Endothelial cell of umbilical vein (primary cell): ENCODE results near the gene NR1H4.

Source experiments
- CTCF ChIP-seq, 2 donors: IDR thresholded peaks; 1 replicate in 1 of 2; 2 replicates in 1 of 2; pipeline ENCODE4 v1.5.1; 2011; ENCODE audit warnings: low read length in 2 of 2, mild to moderate bottlenecking in 2 of 2, moderate library complexity in 2 of 2, control low read depth in 1 of 2, inconsistent platforms in 1 of 2, low read depth in 1 of 2; ENCODE audit not compliant: insufficient read depth in 1 of 2; ENCODE audit errors: extremely low read depth in 1 of 2
- EZH2 ChIP-seq: IDR thresholded peaks from 2 replicates; pipeline ENCODE4 v1.6.1; 2012; ENCODE audit warnings: borderline replicate concordance, low read depth, mild to moderate bottlenecking, moderate library complexity, low read length, inconsistent platforms; ENCODE audit not compliant: severe bottlenecking
- FOS ChIP-seq: IDR thresholded peaks from 2 replicates; pipeline ENCODE4 v1.6.1; 2011; ENCODE audit warnings: mild to moderate bottlenecking, low read length, moderate library complexity, borderline replicate concordance; ENCODE audit not compliant: insufficient read depth
- GATA2 ChIP-seq: IDR thresholded peaks from 2 replicates; pipeline ENCODE4 v1.7.0; 2011; ENCODE audit warnings: low read depth, mild to moderate bottlenecking, moderate library complexity, mixed read lengths, low read length; ENCODE audit not compliant: insufficient read length, insufficient read depth
- JUN ChIP-seq: IDR thresholded peaks from 2 replicates; pipeline ENCODE4 v1.6.1; 2011; ENCODE audit warnings: borderline replicate concordance, low read depth; ENCODE audit not compliant: insufficient read length, insufficient read depth
- MAX ChIP-seq: IDR thresholded peaks from 2 replicates; pipeline ENCODE4 v1.6.1; 2011; ENCODE audit not compliant: insufficient read depth, insufficient read length
- MYC ChIP-seq: IDR thresholded peaks from one replicate; pipeline ENCODE4 v1.6.1; 2011; ENCODE audit warnings: mild to moderate bottlenecking, low read depth, low read length
- POLR2A ChIP-seq: IDR thresholded peaks from 2 replicates; pipeline ENCODE4 v1.6.1; 2012; ENCODE audit warnings: low read depth, mild to moderate bottlenecking, control low read depth, low read length
- POLR2AphosphoS5 ChIP-seq: IDR thresholded peaks from 2 replicates; pipeline ENCODE4 v1.6.1; 2012; ENCODE audit warnings: low read depth, mild to moderate bottlenecking, control low read depth, low read length, moderate library complexity; ENCODE audit not compliant: insufficient read depth

- TF ChIP-seq CTCF (IDR thresholded peaks at IDR 0.05; ENCODE audit: extremely low read depth in 1 of 2, insufficient read depth in 1 of 2, low read depth in 1 of 2, low read length in 2 of 2) (no peak), POLR2A (no peak), MAX (no peak), JUN (no peak), POLR2AphosphoS5 (no peak), EZH2 (no peak), MYC (no peak), FOS (no peak), GATA2 (no peak)
These were observed 105.3 kb downstream of the NR1H4 start for GRCh38 chr12:100578923-100579322.
